ENCODE results near the gene UBE2M. TPM values are rescaled to one million over a fixed set of nuclear protein-coding genes. Genes with fewer than 3 reads are reported as not detected.
A peak's percentile ranks its signal among the peaks of the same experiment; 100 is the strongest.

Gene UBE2M
- total RNA-seq, 1 experiment from 2014 or later, result 188 TPM

GRCh38 chr19:58575183-58576041 is 17.0 kb upstream of the UBE2M start:
- peaks cover 1% of the 10 kb centered on the region for H3K36me3 ChIP-seq (replicated peaks; ENCODE audit: control insufficient read depth, insufficient read depth, low read length)
- peak; percentile 96 for DNase-seq
- H3K27me3 ChIP-seq (ENCODE audit: control insufficient read depth, insufficient read depth, low read length), result no peaks in the 10 kb centered on the region
- peak overlapping the region; percentile 89 for H3K4me3 ChIP-seq (ENCODE audit: insufficient read depth, low read depth, low read length)

GRCh38 chr19:58573658-58574164 is 15.3 kb upstream of the UBE2M start:
- H3K27me3 ChIP-seq (ENCODE audit: control insufficient read depth, insufficient read depth, low read length), result no peaks in the 10 kb centered on the region
- DNase-seq, result no peak
- H3K36me3 ChIP-seq (replicated peaks; ENCODE audit: control insufficient read depth, insufficient read depth, low read length), result peaks cover 1% of the 10 kb centered on the region
- peak overlapping the region; percentile 68 for H3K4me3 ChIP-seq (ENCODE audit: insufficient read depth, low read depth, low read length)

- DNase-seq, result peak; percentile 99
- Histone ChIP-seq H3K27me3 (ENCODE audit: control insufficient read depth, insufficient read depth, low read length) (no peaks in the 10 kb centered on the region), H3K4me3 (ENCODE audit: insufficient read depth, low read depth, low read length) (peak within 1 kb of the TSS; percentile 68), H3K36me3 (replicated peaks; ENCODE audit: control insufficient read depth, insufficient read depth, low read length) (peaks cover 1% of the 10 kb centered on the region)
These were observed 14.6 kb upstream of the UBE2M start, which contains the start of gene MZF1 for GRCh38 chr19:58572818-58573657. TSS of gene MZF1 (minus strand) at chr19:58573335. CDS start at chr19:58571389, 1,946 bp downstream.

GRCh38 chr19:58572026-58572817 is 13.8 kb upstream of the UBE2M start:
- Histone ChIP-seq H3K27me3 (ENCODE audit: control insufficient read depth, insufficient read depth, low read length) (no peaks in the 10 kb centered on the region), H3K36me3 (replicated peaks; ENCODE audit: control insufficient read depth, insufficient read depth, low read length) (peaks cover 2% of the 10 kb centered on the region), H3K4me3 (ENCODE audit: insufficient read depth, low read depth, low read length) (peak overlapping the region; percentile 68)
- DNase-seq, result peak; percentile 26

- H3K4me3 ChIP-seq (ENCODE audit: insufficient read depth, low read depth, low read length), result no peak overlapping the region
- H3K27me3 ChIP-seq (ENCODE audit: control insufficient read depth, insufficient read depth, low read length), result no peaks in the 10 kb centered on the region
- H3K36me3 ChIP-seq (replicated peaks; ENCODE audit: control insufficient read depth, insufficient read depth, low read length), result peaks cover 4% of the 10 kb centered on the region
- DNase-seq, result no peak
These were observed 13.2 kb upstream of the UBE2M start for GRCh38 chr19:58571575-58571947.

- peak; percentile 30 for DNase-seq
- no peaks in the 10 kb centered on the region for H3K27me3 ChIP-seq (ENCODE audit: control insufficient read depth, insufficient read depth, low read length)
- H3K4me3 ChIP-seq (ENCODE audit: insufficient read depth, low read depth, low read length), result no peak overlapping the region
- peaks cover 4% of the 10 kb centered on the region for H3K36me3 ChIP-seq (replicated peaks; ENCODE audit: control insufficient read depth, insufficient read depth, low read length)
These were observed 12.6 kb upstream of the UBE2M start for GRCh38 chr19:58570770-58571574.

- no peak for DNase-seq
These were observed 11.7 kb upstream of the UBE2M start for GRCh38 chr19:58569943-58570670.

GRCh38 chr19:58569191-58569942 is 11.0 kb upstream of the UBE2M start:
- no peaks in the 10 kb centered on the region for H3K27me3 ChIP-seq (ENCODE audit: control insufficient read depth, insufficient read depth, low read length)
- DNase-seq, result no peak

More at GRCh38 chr19:58569943-58570670, 11.7 kb upstream of the UBE2M start:
- Histone ChIP-seq H3K27me3 (ENCODE audit: control insufficient read depth, insufficient read depth, low read length) (no peaks in the 10 kb centered on the region), H3K36me3 (replicated peaks; ENCODE audit: control insufficient read depth, insufficient read depth, low read length) (peaks cover 4% of the 10 kb centered on the region), H3K4me3 (ENCODE audit: insufficient read depth, low read depth, low read length) (no peak overlapping the region)

GRCh38 chr19:58568453-58569130 is 10.2 kb upstream of the UBE2M start:
- H3K27me3 ChIP-seq (ENCODE audit: control insufficient read depth, insufficient read depth, low read length), result no peaks in the 10 kb centered on the region
- H3K4me3 ChIP-seq (ENCODE audit: insufficient read depth, low read depth, low read length), result no peak overlapping the region
- peak; percentile 20 for DNase-seq
- peaks cover 4% of the 10 kb centered on the region for H3K36me3 ChIP-seq (replicated peaks; ENCODE audit: control insufficient read depth, insufficient read depth, low read length)

More at GRCh38 chr19:58569191-58569942, 11.0 kb upstream of the UBE2M start:
- H3K36me3 ChIP-seq (replicated peaks; ENCODE audit: control insufficient read depth, insufficient read depth, low read length), result peaks cover 4% of the 10 kb centered on the region
- no peak overlapping the region for H3K4me3 ChIP-seq (ENCODE audit: insufficient read depth, low read depth, low read length)

GRCh38 chr19:58566989-58567388 is 8.6 kb upstream of the UBE2M start:
- no peak for DNase-seq
- Histone ChIP-seq H3K27me3 (ENCODE audit: control insufficient read depth, insufficient read depth, low read length) (no peaks in the 10 kb centered on the region), H3K36me3 (replicated peaks; ENCODE audit: control insufficient read depth, insufficient read depth, low read length) (peaks cover 4% of the 10 kb centered on the region), H3K4me3 (ENCODE audit: insufficient read depth, low read depth, low read length) (no peak overlapping the region)

GRCh38 chr19:58563823-58564222 is 5.4 kb upstream of the UBE2M start:
- no peak for DNase-seq
- H3K4me3 ChIP-seq (ENCODE audit: insufficient read depth, low read depth, low read length), result no peak overlapping the region
- H3K27me3 ChIP-seq (ENCODE audit: control insufficient read depth, insufficient read depth, low read length), result no peaks in the 10 kb centered on the region
- peaks cover 3% of the 10 kb centered on the region; the same call in 1 of the 2 replicates for H3K36me3 ChIP-seq (replicated peaks; ENCODE audit: control insufficient read depth, insufficient read depth, low read length)

- Histone ChIP-seq H3K27me3 (ENCODE audit: control insufficient read depth, insufficient read depth, low read length) (no peaks in the 10 kb centered on the region), H3K4me3 (ENCODE audit: insufficient read depth, low read depth, low read length) (no peak overlapping the region), H3K36me3 (replicated peaks; ENCODE audit: control insufficient read depth, insufficient read depth, low read length) (peaks cover 3% of the 10 kb centered on the region; the same call in 1 of the 2 replicates)
- peak; percentile 81 for DNase-seq
These were observed 4.7 kb upstream of the UBE2M start for GRCh38 chr19:58563034-58563573.

Measured in H7 (cell line).